A549 (cell line): ENCODE data around the gene ZFHX3. TPM values are rescaled to one million over a fixed set of nuclear protein-coding genes. Genes with fewer than 3 reads are reported as not detected.

ENCODE experiments used
- ATAC-seq, 2 experiments: fragments of 200-7000 bp in 1 of 2; fragments of >200 bp in 1 of 2; cut with Nextera tagmentation in 1 of 2; cut with Tn5 transposase in 1 of 2; 3 replicates each; pipeline versions ENCODE4 v1.8.0 to v1.9.1; 2018 to 2020; ENCODE audit warnings: mild to moderate bottlenecking in 1 of 2, moderate library complexity in 1 of 2
- CTCF ChIA-PET: fragments of 300-600 bp; sonication (Branson Sonifier 250); formaldehyde crosslinking; extraction: SDS; loops from one replicate; lab custom pipeline; 2021; ENCODE audit warnings: antibody characterized with exemption, inconsistent platforms; lab: Yijun Ruan, JAX
- POLR2A ChIA-PET: fragments of 350-600 bp; formaldehyde crosslinking; extraction: SDS; loops from one replicate; lab custom pipeline; 2021; ENCODE audit warnings: antibody characterized with exemption, inconsistent platforms; lab: Yijun Ruan, JAX
- DNase-seq, 2 experiments: peaks; one replicate each; pipeline versions ENCODE4 v3.0.0 to v3.0.0-alpha.2; 2011 to 2016; ENCODE audit warnings: low read depth in 1 of 2, low spot score in 1 of 2
- FAIRE-seq: peaks from 2 replicates; lab custom pipeline; 2011; peaks lifted over from hg19 to GRCh38; lab: Jason Lieb, UNC
- H3K27ac ChIP-seq, 2 experiments: fragments of >200 bp; sonication (Bioruptor Twin); formaldehyde crosslinking; 3 replicates each; pipeline ENCODE4 v1.5.1; 2016 to 2017
- H3K4me1 ChIP-seq: fragments of >200 bp; sonication (Bioruptor Twin); formaldehyde crosslinking; 3 replicates; pipeline ENCODE4 v1.6.1; 2016
- H3K4me2 ChIP-seq: fragments of >200 bp; sonication (Bioruptor Twin); formaldehyde crosslinking; 3 replicates; pipeline ENCODE4 v1.6.1; 2016
- H3K4me3 ChIP-seq: fragments of >200 bp; sonication (Bioruptor Twin); formaldehyde crosslinking; 3 replicates; pipeline ENCODE4 v1.5.1; 2016
- H3K9me3 ChIP-seq: fragments of >200 bp; sonication (Bioruptor Twin); formaldehyde crosslinking; 3 replicates; pipeline ENCODE4 v1.6.1; 2016
- CBX2 ChIP-seq: fragments of 200-600 bp; sonication (generic); IDR thresholded peaks from 2 replicates; pipeline ENCODE4 v1.6.1; 2016; ENCODE audit warnings: low read depth, mild to moderate bottlenecking, borderline replicate concordance
- CBX8 ChIP-seq: fragments of 200-600 bp; sonication (generic); IDR thresholded peaks from 2 replicates; pipeline ENCODE4 v1.6.1; 2016
- CEBPB ChIP-seq, 2 experiments: fragments of >200 bp in 1 of 2; sonication (Bioruptor Twin) in 1 of 2; formaldehyde crosslinking in 1 of 2; IDR thresholded peaks; 2 replicates each; pipeline ENCODE4 v1.6.1; 2012 to 2016
- CHD4 ChIP-seq: fragments of 200-600 bp; sonication (generic); IDR thresholded peaks from 2 replicates; pipeline ENCODE4 v1.6.1; 2016; ENCODE audit warnings: antibody characterized with exemption, mild to moderate bottlenecking, borderline replicate concordance
- FOXS1 ChIP-seq: fragments of 250-450 bp; sonication (Bioruptor Pico); IDR thresholded peaks from 2 replicates; pipeline ENCODE4 v1.5.0; 2020; ENCODE audit warnings: mild to moderate bottlenecking, moderate library complexity
- HDAC2 ChIP-seq: fragments of 200-600 bp; sonication (generic); IDR thresholded peaks from 2 replicates; pipeline ENCODE4 v1.6.1; 2016
- HOXA7 ChIP-seq: fragments of 250-450 bp; sonication (Bioruptor Pico); IDR thresholded peaks from 2 replicates; pipeline ENCODE4 v1.5.0; 2020; ENCODE audit warnings: mild to moderate bottlenecking, moderate library complexity
- HOXB13 ChIP-seq: fragments of 250-450 bp; sonication (Bioruptor Pico); IDR thresholded peaks from 2 replicates; pipeline ENCODE4 v1.5.0; 2020; ENCODE audit warnings: low read depth, mild to moderate bottlenecking, moderate library complexity
- HOXB5 ChIP-seq: fragments of 250-450 bp; sonication (Bioruptor Pico); IDR thresholded peaks from 2 replicates; pipeline ENCODE4 v1.5.0; 2020; ENCODE audit warnings: mild to moderate bottlenecking, moderate library complexity
- JUN ChIP-seq, 2 experiments: fragments of >200 bp; sonication (Bioruptor Twin); formaldehyde crosslinking; IDR thresholded peaks; 2 replicates in 1 of 2; 3 replicates in 1 of 2; pipeline ENCODE4 v1.6.1; 2016 to 2017
- JUNB ChIP-seq: fragments of >200 bp; sonication (Bioruptor Twin); formaldehyde crosslinking; IDR thresholded peaks from 2 replicates; pipeline ENCODE4 v1.6.1; 2016
- KDM1A ChIP-seq: fragments of 200-600 bp; sonication (generic); IDR thresholded peaks from 2 replicates; pipeline ENCODE4 v1.6.1; 2016; ENCODE audit warnings: low read depth, mild to moderate bottlenecking
- KDM5A ChIP-seq: fragments of 200-600 bp; sonication (generic); IDR thresholded peaks from 2 replicates; pipeline ENCODE4 v1.6.1; 2016; ENCODE audit warnings: antibody characterized with exemption, mild to moderate bottlenecking
- MYC ChIP-seq: IDR thresholded peaks from 2 replicates; pipeline ENCODE4 v1.6.1; 2012; ENCODE audit warnings: mild to moderate bottlenecking, inconsistent platforms, low read length, improper control_type of control experiment, borderline replicate concordance
- NFE2L2 ChIP-seq: fragments of 150-350 bp; conservative IDR thresholded peaks from 2 replicates; pipeline ENCODE4 v1.6.1; 2014; ENCODE audit warnings: low read length
- NPAS2 ChIP-seq: fragments of 250-450 bp; sonication (Bioruptor Pico); IDR thresholded peaks from 2 replicates; pipeline ENCODE4 v1.8.0; 2022; ENCODE audit warnings: mild to moderate bottlenecking, moderate library complexity, borderline replicate concordance
- NR3C1 ChIP-seq: fragments of >200 bp; sonication (Bioruptor Twin); formaldehyde crosslinking; IDR thresholded peaks from 3 replicates; pipeline ENCODE4 v1.6.1; 2017
- PBX3 ChIP-seq: IDR thresholded peaks from 2 replicates; pipeline ENCODE4 v1.6.1; 2012
- PHF8 ChIP-seq: fragments of 200-600 bp; sonication (generic); IDR thresholded peaks from 2 replicates; pipeline ENCODE4 v1.6.1; 2016; ENCODE audit warnings: low read depth, mild to moderate bottlenecking, antibody characterized with exemption, moderate library complexity, borderline replicate concordance
- POLR2A ChIP-seq: IDR thresholded peaks from 2 replicates; pipeline ENCODE4 v1.6.1; 2012; ENCODE audit warnings: mild to moderate bottlenecking, low read length
- RAD21 ChIP-seq, 2 experiments: fragments of >200 bp in 1 of 2; sonication (Bioruptor Twin) in 1 of 2; formaldehyde crosslinking in 1 of 2; IDR thresholded peaks in 1 of 2; conservative IDR thresholded peaks in 1 of 2; 2 replicates in 1 of 2; 3 replicates in 1 of 2; pipeline ENCODE4 v1.6.1; 2012 to 2018; ENCODE audit warnings: inconsistent platforms in 1 of 2
- RCOR1 ChIP-seq: fragments of 150-350 bp; IDR thresholded peaks from 2 replicates; pipeline ENCODE4 v1.6.1; 2014; ENCODE audit warnings: antibody characterized with exemption, low read length, low read depth
- RFX5 ChIP-seq: fragments of 450-650 bp; IDR thresholded peaks from 2 replicates; pipeline ENCODE4 v1.7.1; 2014; ENCODE audit warnings: antibody characterized with exemption, mild to moderate bottlenecking, moderate library complexity
- SMC3 ChIP-seq: fragments of >200 bp; sonication (Bioruptor Twin); formaldehyde crosslinking; IDR thresholded peaks from 3 replicates; pipeline ENCODE4 v1.6.1; 2018; ENCODE audit warnings: inconsistent platforms
- TP53 ChIP-seq: fragments of 250-450 bp; sonication (Bioruptor Pico); IDR thresholded peaks from 2 replicates; pipeline ENCODE4 v1.5.0; 2021; ENCODE audit warnings: mild to moderate bottlenecking, moderate library complexity
- ZSCAN20 ChIP-seq: fragments of 250-450 bp; sonication (Bioruptor Pico); IDR thresholded peaks from 2 replicates; pipeline ENCODE4 v1.8.0; 2022; ENCODE audit warnings: mild to moderate bottlenecking, moderate library complexity
- WGBS: methylation state at CpG from one replicate; pipeline ENCODE4 v1.1.6; 2017; ENCODE audit errors: missing lambda C conversion rate; 5-methylcytosine and 5-hydroxymethylcytosine counted together
- polyA plus RNA-seq, 4 experiments: library from polyadenylated mRNA; depleted of rRNA in 3 of 4; stranded (reverse); fragments of >200 nt; fragmentation: RNase III in 1 of 4; extraction: RNeasy Plus Mini Kit Qiagen cat#74134 plus additional on column Dnase treatment in 1 of 4; gene quantifications; 2 replicates in 3 of 4; 3 replicates in 1 of 4; pipeline ENCODE4 v1.2.3, GENCODE V29; 2011 to 2017
- TF ChIP-seq, protein P1 (sequence below): fragments of 450-650 bp; IDR thresholded peaks from 2 replicates; pipeline ENCODE4 v1.6.1; 2014; ENCODE audit warnings: antibody characterized with exemption

The ZFHX3 gene
- polyA plus RNA-seq, 2 of the 4 experiments (the other 2 are of a cell fraction): 3.9 to 6.5 TPM

GRCh38 chr16:73018821-73019456, 29.0 kb downstream of the ZFHX3 start:
- 63% methylated on average over 16 of the region's 19 CpGs for WGBS
- no peak for DNase-seq
- CTCF ChIA-PET: interaction anchor here (0.9 to 1.0 kb wide), 2 partner anchors 12 to 25 kb away, joined by 3 read pairs; no protein-coding TSS in a partner anchor
- no peak for FAIRE-seq
- H3K4me2 ChIP-seq: peak overlapping the region; percentile 91
- peak overlapping the region; percentile 91 to 95 for H3K27ac ChIP-seq
- TF ChIP-seq MYC: no peak
- no peak for TF ChIP-seq NR3C1
- TF ChIP-seq SMC3: no peak
- no peak for TF ChIP-seq HOXB5
- no peak for TF ChIP-seq RAD21 (conservative IDR thresholded peaks at IDR 0.05 in 1 of 2, IDR thresholded peaks at IDR 0.05 in 1 of 2)
- no peak for TF ChIP-seq HDAC2
- TF ChIP-seq POLR2A: no peak
- no peak for TF ChIP-seq CBX2
- TF ChIP-seq, protein P1, sequence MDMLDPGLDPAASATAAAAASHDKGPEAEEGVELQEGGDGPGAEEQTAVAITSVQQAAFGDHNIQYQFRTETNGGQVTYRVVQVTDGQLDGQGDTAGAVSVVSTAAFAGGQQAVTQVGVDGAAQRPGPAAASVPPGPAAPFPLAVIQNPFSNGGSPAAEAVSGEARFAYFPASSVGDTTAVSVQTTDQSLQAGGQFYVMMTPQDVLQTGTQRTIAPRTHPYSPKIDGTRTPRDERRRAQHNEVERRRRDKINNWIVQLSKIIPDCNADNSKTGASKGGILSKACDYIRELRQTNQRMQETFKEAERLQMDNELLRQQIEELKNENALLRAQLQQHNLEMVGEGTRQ: no peak
- no peak for TF ChIP-seq ZSCAN20 (CRISPR knock-in tag)
- no peak for TF ChIP-seq JUN (IDR thresholded peaks at IDR 0.05)
- no peak for TF ChIP-seq RCOR1
- no peak for TF ChIP-seq NPAS2
- TF ChIP-seq CHD4: no peak
- TF ChIP-seq NFE2L2: no peak
- no peak for TF ChIP-seq HOXA7 (CRISPR knock-in tag)
- no peak for TF ChIP-seq CBX8
- no peak for TF ChIP-seq KDM5A
- TF ChIP-seq HOXB13 (CRISPR knock-in tag): no peak
- no peak for TF ChIP-seq PHF8
- TF ChIP-seq, all 56 proteins: peak for 0
- POLR2A ChIA-PET: interaction anchor here (0.5 to 1.8 kb wide), 2 partner anchors 35 to 587 kb away, joined by 3 to 4 read pairs; no protein-coding TSS in a partner anchor
- Histone ChIP-seq H3K4me1 (peaks cover 79% of the 10 kb centered on the region), H3K9me3 (no peaks in the 10 kb centered on the region), H3K4me3 (peak overlapping the region; percentile 26; the same call in 2 of the 3 replicates)
- ATAC-seq: peak; percentile 2 to 3; a peak in 2 of 6 replicates

DNA sequence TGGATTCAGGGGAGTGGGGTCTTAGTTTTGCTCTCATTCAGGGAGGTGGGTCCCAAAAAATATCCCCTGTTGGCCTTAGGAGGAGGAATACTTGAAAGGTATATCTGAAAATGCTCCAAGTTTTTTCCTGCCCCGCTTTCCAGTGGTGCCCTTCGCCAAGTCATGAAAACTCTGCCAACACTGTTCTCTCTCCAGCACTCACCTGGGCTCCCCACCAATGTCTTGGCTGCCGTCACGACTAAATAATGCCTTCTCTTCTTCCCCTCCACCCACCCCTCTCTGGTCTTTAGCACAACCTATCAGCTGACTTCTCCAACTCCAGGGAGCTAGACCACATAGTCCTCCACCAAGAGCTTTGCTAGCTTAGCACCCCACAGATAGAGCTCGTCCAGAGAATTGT, 30.6 kb downstream of the ZFHX3 start:
- ATAC-seq: no peak

DNA sequence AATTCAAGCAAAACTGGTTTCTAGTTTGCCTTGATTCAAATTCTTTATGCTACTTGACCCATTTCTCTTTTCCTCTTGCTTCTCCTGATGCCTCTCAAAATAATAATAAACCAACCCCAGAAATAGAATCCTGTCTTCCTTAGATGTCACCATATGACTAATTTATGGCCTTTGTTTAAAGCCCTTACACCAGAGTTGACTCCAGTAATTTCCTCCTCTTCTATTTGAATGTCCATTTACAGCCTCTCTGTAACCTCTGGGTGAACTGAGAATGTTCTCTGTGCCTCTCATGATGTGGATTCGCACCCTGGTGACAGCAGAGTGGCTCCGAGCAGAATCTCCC, 31.5 kb downstream of the ZFHX3 start:
- no peak for ATAC-seq
- H3K27ac ChIP-seq: peak overlapping the region; percentile 46 to 91
- POLR2A ChIA-PET: no interaction called here
- H3K4me3 ChIP-seq: no peak overlapping the region
- peak overlapping the region; percentile 62 for H3K4me2 ChIP-seq
- no peak for FAIRE-seq
- peaks cover 71% of the 10 kb centered on the region for H3K4me1 ChIP-seq
- CTCF ChIA-PET: no interaction called here
- H3K9me3 ChIP-seq: no peaks in the 10 kb centered on the region
- WGBS: 76% methylated on average over 2 of the region's 2 CpGs
- TF ChIP-seq CEBPB (IDR thresholded peaks at IDR 0.05) (0 out of 4 replicates have a peak, but pooled peaks of 1 of the 2 experiments have one; percentile 1), PBX3 (no peak)
- DNase-seq: peak; percentile 8 to 22

More for the DNA sequence above, 30.6 kb downstream of the ZFHX3 start:
- TF ChIP-seq HOXB13 (CRISPR knock-in tag) (no peak), NR3C1 (no peak), RFX5 (no peak), CBX2 (no peak), FOXS1 (CRISPR knock-in tag) (no peak), KDM5A (no peak), KDM1A (no peak), TP53 (no peak), JUNB (no peak)
- Histone ChIP-seq H3K27ac (peak overlapping the region; percentile 46 to 91), H3K9me3 (no peaks in the 10 kb centered on the region), H3K4me1 (peaks cover 71% of the 10 kb centered on the region), H3K4me3 (no peak overlapping the region), H3K4me2 (peak overlapping the region; percentile 62)
- 92% methylated on average over 5 of the region's 5 CpGs for WGBS
- DNase-seq (no peak), FAIRE-seq (no peak)
- POLR2A ChIA-PET: no interaction called here
- CTCF ChIA-PET: no interaction called here
